BE2C (cell line): ENCODE measurements around the gene PCDHGA8. TPM values are rescaled to one million over a fixed set of nuclear protein-coding genes. Genes with fewer than 3 reads are reported as not detected.
"Not testable (repeated sequence)": the region's sequence is repeated elsewhere in the genome, so short reads cannot be mapped to it uniquely, and the experiment has no call there.

Experiments
- DNase-seq: peaks from one replicate; pipeline ENCODE4 v3.0.0-alpha.2; 2020
- H3K27me3 ChIP-seq: fragments of 250-450 bp; sonication (Bioruptor Pico); 2 replicates; pipeline ENCODE4 v1.5.1; 2020; ENCODE audit warnings: mild to moderate bottlenecking
- H3K36me3 ChIP-seq: fragments of 250-450 bp; sonication (Bioruptor Pico); 2 replicates; pipeline ENCODE4 v1.5.1; 2020; ENCODE audit warnings: mild to moderate bottlenecking
- H3K4me1 ChIP-seq: fragments of 250-450 bp; sonication (Bioruptor Pico); 2 replicates; pipeline ENCODE4 v1.5.1; 2020
- H3K4me3 ChIP-seq: 2 replicates; pipeline ENCODE4 v1.5.1; 2011; ENCODE audit warnings: low read depth, low read length
- H3K9me3 ChIP-seq: fragments of 250-450 bp; sonication (Bioruptor Pico); 2 replicates; pipeline ENCODE4 v1.5.1; 2020
- CTCF ChIP-seq: IDR thresholded peaks from 2 replicates; pipeline ENCODE4 v1.5.1; 2012; ENCODE audit warnings: mild to moderate bottlenecking, low read depth, low read length
- polyA plus RNA-seq: library from polyadenylated mRNA; unstranded; fragments of >200 nt; gene quantifications from one replicate; pipeline ENCODE4 v1.2.1, GENCODE V29; 2012; ENCODE audit warnings: low read depth, missing spikeins; ENCODE audit not compliant: insufficient read length, insufficient read depth

Gene PCDHGA8
- polyA plus RNA-seq, result 0.37 TPM

GRCh38 chr5:141392429-141393198 lies at the start of gene PCDHGA8:
Gene PCDHGA8, plus strand, starts transcription at chr5:141392633. Its CDS starts 181 bp downstream, at chr5:141392814.
- no peak for DNase-seq
- Histone ChIP-seq H3K36me3 (no peaks in the 10 kb centered on the region), H3K9me3 (no peaks in the 10 kb centered on the region), H3K27me3 (no peaks in the 10 kb centered on the region), H3K4me3 (no peak within 1 kb of the TSS), H3K4me1 (no peaks in the 10 kb centered on the region)
- TF ChIP-seq CTCF, result peak; percentile 24

GRCh38 chr5:141342773-141343172 lies 49.7 kb upstream of the PCDHGA8 start:
- Histone ChIP-seq H3K9me3 (peaks cover 4% of the 10 kb centered on the region), H3K27me3 (no peaks in the 10 kb centered on the region), H3K4me1 (no peaks in the 10 kb centered on the region; the same call in 1 of the 2 replicates), H3K4me3 (no peak overlapping the region), H3K36me3 (peaks cover 3% of the 10 kb centered on the region; the same call in 1 of the 2 replicates)
- no peak for DNase-seq
- no peak for TF ChIP-seq CTCF

GRCh38 chr5:141343242-141343952 lies 49.0 kb upstream of the PCDHGA8 start, which contains the start of gene PCDHGA3:
Gene PCDHGA3, plus strand, starts transcription at chr5:141343829. Its CDS starts 205 bp downstream, at chr5:141344034.
- peaks cover 4% of the 10 kb centered on the region for H3K9me3 ChIP-seq
- DNase-seq, result peak; percentile 41
- peak; percentile 68 for TF ChIP-seq CTCF
- peaks cover 3% of the 10 kb centered on the region; the same call in 1 of the 2 replicates for H3K36me3 ChIP-seq
- no peaks in the 10 kb centered on the region; the same call in 1 of the 2 replicates for H3K4me1 ChIP-seq
- no peak within 1 kb of the TSS for H3K4me3 ChIP-seq
- no peaks in the 10 kb centered on the region for H3K27me3 ChIP-seq

- H3K9me3 ChIP-seq, result peaks cover 4% of the 10 kb centered on the region
- H3K36me3 ChIP-seq, result peaks cover 3% of the 10 kb centered on the region; the same call in 1 of the 2 replicates
- DNase-seq, result no peak
- no peak for TF ChIP-seq CTCF
- H3K4me3 ChIP-seq, result no peak overlapping the region
- no peaks in the 10 kb centered on the region; the same call in 1 of the 2 replicates for H3K4me1 ChIP-seq
- no peaks in the 10 kb centered on the region for H3K27me3 ChIP-seq
Observed at GRCh38 chr5:141343953-141344463, 48.4 kb upstream of the PCDHGA8 start.

GRCh38 chr5:141345327-141345726 lies 47.1 kb upstream of the PCDHGA8 start:
- Histone ChIP-seq H3K9me3 (peaks cover 4% of the 10 kb centered on the region), H3K36me3 (peaks cover 3% of the 10 kb centered on the region; the same call in 1 of the 2 replicates), H3K27me3 (no peaks in the 10 kb centered on the region), H3K4me1 (no peaks in the 10 kb centered on the region; the same call in 1 of the 2 replicates), H3K4me3 (no peak overlapping the region)
- DNase-seq, result no peak
- TF ChIP-seq CTCF, result no peak

- H3K27me3 ChIP-seq, H3K9me3 ChIP-seq, DNase-seq, H3K36me3 ChIP-seq, H3K4me1 ChIP-seq, H3K4me3 ChIP-seq: not testable (repeated sequence)
Observed at GRCh38 chr5:141346017-141346416, 46.4 kb upstream of the PCDHGA8 start.
